Trophoblast cell (in vitro differentiated cells and primary cell): ENCODE measurements around the gene C11orf16.

Experiments used
- DNase-seq, 2 donors: peaks; one replicate each; pipeline ENCODE4 v3.0.0-alpha.2; 2016
- H2AFZ ChIP-seq: 2 replicates; pipeline ENCODE4 v1.6.1; 2013; ENCODE audit warnings: low read length, moderate library complexity, mild to moderate bottlenecking; ENCODE audit not compliant: insufficient read depth, poor library complexity
- H2AK5ac ChIP-seq: 2 replicates; pipeline ENCODE4 v1.6.1; 2013; ENCODE audit warnings: mild to moderate bottlenecking, low read length
- H2BK120ac ChIP-seq: 2 replicates; pipeline ENCODE4 v1.6.1; 2013; ENCODE audit warnings: low read length, mild to moderate bottlenecking, moderate library complexity; ENCODE audit not compliant: insufficient read depth, poor library complexity
- H2BK12ac ChIP-seq: 2 replicates; pipeline ENCODE4 v1.6.1; 2013; ENCODE audit warnings: mild to moderate bottlenecking, low read length, moderate library complexity
- H2BK5ac ChIP-seq: 2 replicates; pipeline ENCODE4 v1.6.1; 2013; ENCODE audit warnings: low read length, low read depth, moderate library complexity, mild to moderate bottlenecking; ENCODE audit not compliant: poor library complexity
- H3K14ac ChIP-seq: 2 replicates; pipeline ENCODE4 v1.6.1; 2013; ENCODE audit warnings: mild to moderate bottlenecking, low read length
- H3K18ac ChIP-seq: 2 replicates; pipeline ENCODE4 v1.6.1; 2013; ENCODE audit warnings: mild to moderate bottlenecking, low read length
- H3K23ac ChIP-seq: 2 replicates; pipeline ENCODE4 v1.6.1; 2013; ENCODE audit warnings: low read length
- H3K27ac ChIP-seq: 2 replicates; pipeline ENCODE4 v1.5.1; 2013; ENCODE audit warnings: low read depth, mild to moderate bottlenecking, inconsistent platforms, low read length, moderate library complexity
- H3K27me3 ChIP-seq: 2 replicates; pipeline ENCODE4 v1.6.1; 2013; ENCODE audit warnings: inconsistent platforms, mild to moderate bottlenecking, low read length, moderate library complexity; ENCODE audit not compliant: insufficient read depth
- H3K36me3 ChIP-seq, 2 experiments: 1 replicate in 1 of 2; 2 replicates in 1 of 2; pipeline ENCODE4 v1.6.1; 2013; ENCODE audit warnings: low read length in 2 of 2, mild to moderate bottlenecking in 2 of 2, moderate library complexity in 1 of 2; ENCODE audit not compliant: insufficient read depth in 2 of 2, control insufficient read depth in 1 of 2
- H3K4ac ChIP-seq: 2 replicates; pipeline ENCODE4 v1.6.1; 2013; ENCODE audit warnings: low read depth, mild to moderate bottlenecking, low read length, moderate library complexity
- H3K4me1 ChIP-seq, 2 experiments: 1 replicate in 1 of 2; 2 replicates in 1 of 2; pipeline ENCODE4 v1.6.1; 2013; ENCODE audit warnings: low read length in 2 of 2, mild to moderate bottlenecking in 2 of 2, moderate library complexity in 1 of 2; ENCODE audit not compliant: insufficient read depth in 2 of 2, control insufficient read depth in 1 of 2
- H3K4me2 ChIP-seq: 2 replicates; pipeline ENCODE4 v1.6.1; 2013; ENCODE audit warnings: inconsistent platforms, mild to moderate bottlenecking, low read length, moderate library complexity
- H3K4me3 ChIP-seq: 2 replicates; pipeline ENCODE4 v1.5.1; 2013; ENCODE audit warnings: mild to moderate bottlenecking, low read depth, low read length, inconsistent platforms
- H3K79me1 ChIP-seq: one replicate; pipeline ENCODE4 v1.6.1; 2013; ENCODE audit warnings: low read length
- H3K79me2 ChIP-seq: 2 replicates; pipeline ENCODE4 v1.6.1; 2013; ENCODE audit warnings: low read length, mild to moderate bottlenecking; ENCODE audit not compliant: control insufficient read depth, insufficient read depth, poor library complexity
- H3K9ac ChIP-seq: 2 replicates; pipeline ENCODE4 v1.6.1; 2013; ENCODE audit warnings: mild to moderate bottlenecking, low read length
- H3K9me3 ChIP-seq: 2 replicates; pipeline ENCODE4 v1.6.1; 2013; ENCODE audit warnings: low read depth, mild to moderate bottlenecking, control low read depth, inconsistent platforms, low read length; ENCODE audit not compliant: insufficient read depth
- H4K12ac ChIP-seq: 2 replicates; pipeline ENCODE4 v1.6.1; 2013; ENCODE audit warnings: low read depth, mild to moderate bottlenecking, low read length, moderate library complexity
- H4K8ac ChIP-seq: 2 replicates; pipeline ENCODE4 v1.6.1; 2013; ENCODE audit warnings: low read depth, mild to moderate bottlenecking, low read length, moderate library complexity
- H4K91ac ChIP-seq: one replicate; pipeline ENCODE4 v1.6.1; 2013; ENCODE audit warnings: low read depth, mild to moderate bottlenecking, low read length, moderate library complexity
- WGBS: extraction: QIAGEN DNeasy Blood & Tissue Kit; methylation state at CpG from one replicate; pipeline ENCODE4 v1.1.7; 2013; ENCODE audit warnings: missing lambda C conversion rate; ENCODE audit not compliant: insufficient read length, insufficient coverage; ENCODE audit errors: extremely low coverage; 5-methylcytosine and 5-hydroxymethylcytosine counted together

Gene C11orf16

GRCh38 chr11:8911029-8911823 lies 21.5 kb downstream of the C11orf16 start, which contains the start of gene AKIP1:
TSS of gene AKIP1 (plus strand) at chr11:8911189. CDS start at chr11:8911450, 261 bp downstream.
- peak within 1 kb of the TSS; percentile 49 for H2BK5ac ChIP-seq
- DNase-seq = peak; percentile 88 to 95
- H3K4me1 ChIP-seq = peaks cover 0 to 10% of the 10 kb centered on the region in 2 experiments
- H3K4me2 ChIP-seq = peak within 1 kb of the TSS; percentile 89
- WGBS = no CpG with 5 or more reads among the region's 68 CpGs
- peak within 1 kb of the TSS; percentile 81 for H3K4me3 ChIP-seq
- no peaks in the 10 kb centered on the region for H3K27me3 ChIP-seq
- peak within 1 kb of the TSS; percentile 90 for H3K9ac ChIP-seq
- H2AK5ac ChIP-seq = peak within 1 kb of the TSS; percentile 58
- H2BK12ac ChIP-seq = peak within 1 kb of the TSS; percentile 68
- H4K91ac ChIP-seq = peak within 1 kb of the TSS; percentile 71
- peak within 1 kb of the TSS; percentile 80 for H3K27ac ChIP-seq
- H2BK120ac ChIP-seq = peak within 1 kb of the TSS; percentile 81
- peak within 1 kb of the TSS; percentile 86 for H2AFZ ChIP-seq
- H4K12ac ChIP-seq = peak within 1 kb of the TSS; percentile 99
- peak within 1 kb of the TSS; percentile 80 for H3K4ac ChIP-seq
- H3K18ac ChIP-seq = peak within 1 kb of the TSS; percentile 99
- peaks cover 4% of the 10 kb centered on the region for H3K79me2 ChIP-seq
- peak within 1 kb of the TSS; percentile 95 for H3K14ac ChIP-seq
- peaks cover 2% of the 10 kb centered on the region in 2 experiments for H3K36me3 ChIP-seq
- no peaks in the 10 kb centered on the region for H3K9me3 ChIP-seq
- H4K8ac ChIP-seq = peak within 1 kb of the TSS; percentile 92
- H3K23ac ChIP-seq = no peak within 1 kb of the TSS
- H3K79me1 ChIP-seq = peaks cover 6% of the 10 kb centered on the region

GRCh38 chr11:8910649-8911026 lies 22.1 kb downstream of the C11orf16 start:
- Histone ChIP-seq H3K4me2 (peak overlapping the region; percentile 68), H3K27me3 (no peaks in the 10 kb centered on the region), H3K79me2 (peaks cover 4% of the 10 kb centered on the region), H3K4me3 (peak overlapping the region; percentile 66), H3K9me3 (no peaks in the 10 kb centered on the region), H2AK5ac (no peak overlapping the region), H2BK12ac (no peak overlapping the region), H2BK120ac (no peak overlapping the region), H3K4ac (no peak overlapping the region), H3K9ac (peak overlapping the region; percentile 6), H2BK5ac (no peak overlapping the region), H3K36me3 (peaks cover 2% of the 10 kb centered on the region in 2 experiments), H3K79me1 (peaks cover 6% of the 10 kb centered on the region), H3K23ac (no peak overlapping the region), H3K14ac (peak overlapping the region; percentile 20), H3K18ac (peak overlapping the region; percentile 1), H4K91ac (no peak overlapping the region), H3K4me1 (peaks cover 0 to 10% of the 10 kb centered on the region in 2 experiments), H4K12ac (peak overlapping the region; percentile 26), H3K27ac (no peak overlapping the region), H2AFZ (peak overlapping the region; percentile 48), H4K8ac (peak overlapping the region; percentile 59)
- WGBS = no CpG with 5 or more reads among the region's 19 CpGs
- no peak for DNase-seq

GRCh38 chr11:8908099-8908498 lies 24.6 kb downstream of the C11orf16 start:
- Histone ChIP-seq H3K79me2 (peaks cover 4% of the 10 kb centered on the region), H2BK5ac (no peak overlapping the region), H3K4me1 (peaks cover 0 to 10% of the 10 kb centered on the region in 2 experiments), H3K9me3 (no peaks in the 10 kb centered on the region), H3K18ac (no peak overlapping the region), H2AFZ (no peak overlapping the region), H3K23ac (no peak overlapping the region), H3K36me3 (no peaks in the 10 kb centered on the region), H3K4me2 (no peak overlapping the region), H4K8ac (no peak overlapping the region), H3K79me1 (peaks cover 6% of the 10 kb centered on the region), H3K9ac (no peak overlapping the region), H2BK120ac (no peak overlapping the region), H3K27ac (no peak overlapping the region), H3K4me3 (no peak overlapping the region), H3K4ac (no peak overlapping the region), H4K91ac (no peak overlapping the region), H2BK12ac (no peak overlapping the region), H3K27me3 (no peaks in the 10 kb centered on the region), H3K14ac (no peak overlapping the region), H2AK5ac (no peak overlapping the region), H4K12ac (no peak overlapping the region)
- no peak for DNase-seq

- no peak overlapping the region for H3K4me2 ChIP-seq
- H3K9ac ChIP-seq = no peak overlapping the region
- no peaks in the 10 kb centered on the region for H3K36me3 ChIP-seq
- no peaks in the 10 kb centered on the region for H3K9me3 ChIP-seq
- H2AFZ ChIP-seq = no peak overlapping the region
- no peak overlapping the region for H2BK5ac ChIP-seq
- H2BK12ac ChIP-seq = no peak overlapping the region
- H3K4ac ChIP-seq = no peak overlapping the region
- H4K8ac ChIP-seq = no peak overlapping the region
- H2AK5ac ChIP-seq = no peak overlapping the region
- peaks cover 4% of the 10 kb centered on the region for H3K79me2 ChIP-seq
- H4K12ac ChIP-seq = no peak overlapping the region
- peaks cover 6% of the 10 kb centered on the region for H3K79me1 ChIP-seq
- no CpG with 5 or more reads among the region's 1 CpG for WGBS
- no peak overlapping the region for H3K23ac ChIP-seq
- H3K27ac ChIP-seq = no peak overlapping the region
- no peak overlapping the region for H3K18ac ChIP-seq
- H3K4me1 ChIP-seq = peaks cover 0 to 8% of the 10 kb centered on the region in 2 experiments
- no peak overlapping the region for H2BK120ac ChIP-seq
- no peaks in the 10 kb centered on the region for H3K27me3 ChIP-seq
- no peak overlapping the region for H3K14ac ChIP-seq
- DNase-seq = no peak
- H3K4me3 ChIP-seq = no peak overlapping the region
- H4K91ac ChIP-seq = no peak overlapping the region
Observed at GRCh38 chr11:8907116-8907515, 25.6 kb downstream of the C11orf16 start.
